HEK293 (cell line): ENCODE data around the gene ICE2.
"Not testable (repeated sequence)": the region's sequence is repeated elsewhere in the genome, so short reads cannot be mapped to it uniquely, and the experiment has no call there.

Experiments
- CTCF ChIA-PET: fragments of 350-600 bp; formaldehyde crosslinking; extraction: SDS; loops from one replicate; lab custom pipeline; 2021; ENCODE audit warnings: antibody characterized with exemption; lab: Yijun Ruan, JAX
- POLR2A ChIA-PET: fragments of 300-600 bp; formaldehyde crosslinking; extraction: SDS; loops from one replicate; lab custom pipeline; 2020; ENCODE audit warnings: antibody characterized with exemption, inconsistent platforms; lab: Yijun Ruan, JAX
- H3K27ac ChIP-seq: fragments of 200-500 bp; sonication (Bioruptor generic); 2 replicates; pipeline ENCODE4 v1.5.1; 2014; ENCODE audit warnings: low read depth, low read length, control low read depth, inconsistent platforms; ENCODE audit errors: extremely low read depth
- H3K36me3 ChIP-seq, 2 experiments: fragments of 200-500 bp in 1 of 2; sonication (Bioruptor generic) in 1 of 2; 1 replicate in 1 of 2; 2 replicates in 1 of 2; pipeline ENCODE4 v1.5.1; 2014 to 2017; ENCODE audit warnings: inconsistent platforms in 2 of 2, low read length in 2 of 2; ENCODE audit not compliant: control insufficient read depth in 2 of 2, insufficient read depth in 1 of 2
- H3K4me1 ChIP-seq: fragments of 200-500 bp; sonication (Bioruptor generic); 2 replicates; pipeline ENCODE4 v1.5.1; 2014; ENCODE audit warnings: mild to moderate bottlenecking, low read length, inconsistent platforms; ENCODE audit not compliant: control insufficient read depth, insufficient read depth
- H3K4me3 ChIP-seq: 2 replicates; pipeline ENCODE4 v1.5.1; 2011; ENCODE audit warnings: low read depth, mild to moderate bottlenecking, control low read depth, low read length, moderate library complexity
- H3K9me3 ChIP-seq: fragments of 200-500 bp; sonication (Bioruptor generic); 2 replicates; pipeline ENCODE4 v1.5.1; 2014; ENCODE audit warnings: low read depth, low read length, inconsistent platforms; ENCODE audit not compliant: control insufficient read depth, insufficient read depth
- GLIS1 ChIP-seq: fragments of 450-650 bp; formaldehyde crosslinking; IDR thresholded peaks from 2 replicates; pipeline ENCODE4 v1.5.1; 2016; ENCODE audit warnings: missing biosample characterization, missing genetic modification characterization
- HOXC10 ChIP-seq: sonication (generic); formaldehyde crosslinking; IDR thresholded peaks from 2 replicates; pipeline ENCODE4 v1.8.1; 2023; ENCODE audit warnings: mild to moderate bottlenecking, missing genetic modification reagents
- SP3 ChIP-seq: fragments of 450-650 bp; formaldehyde crosslinking; IDR thresholded peaks from 2 replicates; pipeline ENCODE4 v1.5.1; 2016; ENCODE audit warnings: missing biosample characterization, missing genetic modification characterization
- TSHZ1 ChIP-seq: fragments of 450-650 bp; formaldehyde crosslinking; IDR thresholded peaks from 2 replicates; pipeline ENCODE4 v1.5.1; 2016; ENCODE audit warnings: missing biosample characterization, missing genetic modification characterization, borderline replicate concordance
- ZBTB26 ChIP-seq: fragments of 450-650 bp; formaldehyde crosslinking; optimal IDR thresholded peaks from 2 replicates; pipeline ENCODE3; 2016; ENCODE audit warnings: missing biosample characterization, mild to moderate bottlenecking, missing genetic modification characterization
- ZFP37 ChIP-seq: fragments of 450-650 bp; formaldehyde crosslinking; IDR thresholded peaks from 2 replicates; pipeline ENCODE4 v1.5.1; 2016; ENCODE audit warnings: missing biosample characterization, missing genetic modification characterization
- ZNF24 ChIP-seq: fragments of 450-650 bp; formaldehyde crosslinking; IDR thresholded peaks from 2 replicates; pipeline ENCODE4 v1.5.1; 2016; ENCODE audit warnings: missing biosample characterization, missing genetic modification characterization
- ZNF248 ChIP-seq: fragments of 450-650 bp; formaldehyde crosslinking; IDR thresholded peaks from 2 replicates; pipeline ENCODE4 v1.5.1; 2017; ENCODE audit warnings: missing biosample characterization, missing genetic modification characterization
- ZNF580 ChIP-seq: fragments of 450-650 bp; formaldehyde crosslinking; IDR thresholded peaks from 2 replicates; pipeline ENCODE4 v1.5.1; 2016; ENCODE audit warnings: missing biosample characterization, missing genetic modification characterization
- ZNF639 ChIP-seq: fragments of 450-650 bp; formaldehyde crosslinking; IDR thresholded peaks from 2 replicates; pipeline ENCODE4 v1.5.1; 2016; ENCODE audit warnings: missing biosample characterization, missing genetic modification characterization
- ZNF704 ChIP-seq: fragments of 450-650 bp; formaldehyde crosslinking; IDR thresholded peaks from 2 replicates; pipeline ENCODE4 v1.5.1; 2016; ENCODE audit warnings: missing biosample characterization, missing genetic modification characterization
- ZNF747 ChIP-seq: fragments of 450-650 bp; formaldehyde crosslinking; IDR thresholded peaks from 2 replicates; pipeline ENCODE4 v1.5.1; 2016; ENCODE audit warnings: missing biosample characterization, missing genetic modification characterization
- ZNF768 ChIP-seq: fragments of 450-650 bp; formaldehyde crosslinking; IDR thresholded peaks from 2 replicates; pipeline ENCODE4 v1.5.1; 2018; ENCODE audit warnings: missing biosample characterization, mild to moderate bottlenecking, missing genetic modification characterization
- ZNF785 ChIP-seq: fragments of 450-650 bp; formaldehyde crosslinking; IDR thresholded peaks from 2 replicates; pipeline ENCODE4 v1.5.1; 2016; ENCODE audit warnings: missing biosample characterization, missing genetic modification characterization
- ZSCAN16 ChIP-seq: fragments of 450-650 bp; formaldehyde crosslinking; IDR thresholded peaks from 2 replicates; pipeline ENCODE4 v1.5.1; 2016; ENCODE audit warnings: missing biosample characterization, missing genetic modification characterization
- ZSCAN5A ChIP-seq: fragments of 450-650 bp; formaldehyde crosslinking; IDR thresholded peaks from 2 replicates; pipeline ENCODE4 v1.5.1; 2016; ENCODE audit warnings: missing biosample characterization, missing genetic modification characterization
- ZXDB ChIP-seq: fragments of 450-650 bp; formaldehyde crosslinking; IDR thresholded peaks from 2 replicates; pipeline ENCODE4 v1.5.1; 2016; ENCODE audit warnings: missing biosample characterization, missing genetic modification characterization

ICE2 gene

GRCh38 chr15:60411774-60412425 lies 67.0 kb downstream of the ICE2 start:
- Histone ChIP-seq H3K4me3 (no peak overlapping the region), H3K27ac (no peak overlapping the region), H3K36me3 (no peaks in the 10 kb centered on the region), H3K4me1 (no peaks in the 10 kb centered on the region), H3K9me3 (no peaks in the 10 kb centered on the region)
- no peak for TF ChIP-seq ZNF768 (tag by site-specific recombination)
- no peak for TF ChIP-seq ZNF580 (tag by site-specific recombination)
- no peak for TF ChIP-seq ZNF24 (tag by site-specific recombination)
- TF ChIP-seq GLIS1 (tag by site-specific recombination), result no peak
- no peak for TF ChIP-seq ZSCAN16 (tag by site-specific recombination)
- no peak for TF ChIP-seq ZNF248 (tag by site-specific recombination)
- TF ChIP-seq ZNF704 (tag by site-specific recombination), result no peak
- TF ChIP-seq SP3 (tag by site-specific recombination), result no peak
- no peak for TF ChIP-seq ZNF785 (tag by site-specific recombination)
- TF ChIP-seq ZBTB26 (tag by site-specific recombination), result no peak
- TF ChIP-seq ZXDB (tag by site-specific recombination), result no peak
- TF ChIP-seq ZNF639, result no peak
- TF ChIP-seq ZNF747 (tag by site-specific recombination), result no peak
- no peak for TF ChIP-seq ZFP37 (tag by site-specific recombination)
- no peak for TF ChIP-seq ZSCAN5A (tag by site-specific recombination)
- no peak for TF ChIP-seq TSHZ1
- TF ChIP-seq HOXC10 (CRISPR knock-in tag), result no peak
- ChIA-PET POLR2A (interaction anchor here (1.4 kb wide), 1 partner anchor 14 kb away, joined by 4 read pairs; the partner anchor contains the start of gene ANXA2), CTCF (interaction anchor here (0.6 kb wide), 1 partner anchor 15 kb away, joined by 4 read pairs; no protein-coding TSS in a partner anchor)

GRCh38 chr15:60410350-60410749 lies 68.6 kb downstream of the ICE2 start:
- H3K4me3 ChIP-seq, POLR2A ChIA-PET, CTCF ChIA-PET, H3K4me1 ChIP-seq, H3K27ac ChIP-seq, H3K9me3 ChIP-seq, H3K36me3 ChIP-seq: not testable (repeated sequence)
